Kidney (tissue), 14 donors: ENCODE measurements around the gene CDR2L. TPM values are rescaled to one million over a fixed set of nuclear protein-coding genes. Genes with fewer than 3 reads are reported as not detected.
A peak's percentile ranks its signal among the peaks of the same experiment; 100 is the strongest.

Source experiments
- DNase-seq, 5 donors: peaks; one replicate each; pipeline ENCODE4 v3.0.0-alpha.2; 2013 to 2020
- FAIRE-seq: peaks from 2 replicates; lab custom pipeline; 2012; peaks lifted over from hg19 to GRCh38; lab: Jason Lieb, UNC
- H3K27ac ChIP-seq, 2 donors: one replicate each; pipeline ENCODE4 v1.7.0; 2013; ENCODE audit warnings: low read depth in 2 of 2, low read length in 2 of 2, inconsistent platforms in 1 of 2
- H3K27me3 ChIP-seq: one replicate; pipeline ENCODE4 v1.7.1; 2013; ENCODE audit warnings: low read length, inconsistent platforms; ENCODE audit not compliant: control insufficient read depth, insufficient read depth
- H3K36me3 ChIP-seq, 3 donors: one replicate each; pipeline versions ENCODE4 v1.7.0 to v1.7.1; 2013; ENCODE audit warnings: low read length in 3 of 3, control low read depth in 1 of 3, inconsistent platforms in 1 of 3; ENCODE audit not compliant: insufficient read depth in 3 of 3, control insufficient read depth in 2 of 3
- H3K4me1 ChIP-seq, 3 donors: one replicate each; pipeline versions ENCODE4 v1.7.0 to v1.7.1; 2013; ENCODE audit warnings: low read length in 3 of 3, inconsistent platforms in 1 of 3, low read depth in 1 of 3; ENCODE audit not compliant: control insufficient read depth in 2 of 3, insufficient read depth in 2 of 3
- H3K4me3 ChIP-seq, 3 donors: one replicate each; pipeline versions ENCODE4 v1.7.0 to v1.8.1; 2013; ENCODE audit warnings: low read length in 3 of 3, control low read depth in 1 of 3, inconsistent platforms in 1 of 3
- H3K9ac ChIP-seq, 3 donors: one replicate each; pipeline versions ENCODE4 v1.7.0 to v1.7.1; 2013; ENCODE audit warnings: low read length in 3 of 3, control low read depth in 1 of 3, inconsistent platforms in 1 of 3
- H3K9me3 ChIP-seq, 3 donors: one replicate each; pipeline versions ENCODE4 v1.7.0 to v1.7.1; 2013; ENCODE audit warnings: low read length in 3 of 3, control low read depth in 1 of 3, inconsistent platforms in 1 of 3; ENCODE audit not compliant: control insufficient read depth in 2 of 3, insufficient read depth in 1 of 3
- CTCF ChIP-seq: IDR thresholded peaks from 3 replicates; pipeline ENCODE4 v1.5.1; 2012; ENCODE audit warnings: mild to moderate bottlenecking, moderate library complexity, borderline replicate concordance; ENCODE audit not compliant: insufficient read depth; ENCODE audit errors: extremely low read depth
- intact Hi-C: fragments of 100-400 bp; cut with DNase I; formaldehyde crosslinking; loops from one replicate; pipeline ENCODE4 v1.11.1; 2022
- polyA plus RNA-seq: library from polyadenylated mRNA; stranded (reverse); fragments of 350-450 nt; fragmentation: Illumina TruSeq; extraction: RNeasy Lipid Tissue Mini Kit (QIAGEN cat#74804); gene quantifications from one replicate; pipeline ENCODE4 v1.2.3, GENCODE V29; 2014; ENCODE audit warnings: low read depth, low replicate concordance; ENCODE audit not compliant: insufficient read depth
- total RNA-seq: library from RNA; stranded (reverse); fragmentation: NEBNext Ultra II Directional; extraction: Animal tissue kit (Norgen Biotek cat#: 25700); gene quantifications from one replicate; pipeline ENCODE4 v1.2.1, GENCODE V29; 2021
- donor health status: control.
- donor health status: control.
- donor health status: control.
- donor health status: control.
- donor health status: control.
- donor health status: DM: yes; HTN: yes; CAD: no.
- donor health status: Normal renal cell carcinoma (clear cell type).

CDR2L gene
- total and polyA plus RNA-seq, 2 donors from 2014 or later, result 12.5 to 29.3 TPM

GRCh38 chr17:75010683-75011400 lies 23.4 kb downstream of the CDR2L start:
- intact Hi-C loops, result no loop called here
- H3K4me1 ChIP-seq, result peaks cover 4 to 16% (median 9%) of the 10 kb centered on the region in 3 donors
- peak overlapping the region in 1 of 3 donors; percentile 82 for H3K9ac ChIP-seq

GRCh38 chr17:75011401-75012095 lies 24.1 kb downstream of the CDR2L start:
- FAIRE-seq, result no peak
- peak overlapping the region; percentile 66 to 76 for H3K27ac ChIP-seq
- H3K4me1 ChIP-seq, result peaks cover 4 to 16% (median 9%) of the 10 kb centered on the region in 3 donors
- H3K9ac ChIP-seq, result peak overlapping the region in 2 of 3 donors; percentile 33 to 82
- DNase-seq, result peak; percentile 54 to 88 (median 67)
- intact Hi-C loops, result no loop called here
- no peaks in the 10 kb centered on the region for H3K27me3 ChIP-seq
- no peaks in the 10 kb centered on the region for H3K9me3 ChIP-seq
- H3K4me3 ChIP-seq, result peak overlapping the region in 2 of 3 donors; percentile 87 to 91
- peaks cover 0 to 3% (median 1%) of the 10 kb centered on the region in 3 donors for H3K36me3 ChIP-seq
- TF ChIP-seq CTCF, result no peak

More at GRCh38 chr17:75010683-75011400, 23.4 kb downstream of the CDR2L start:
- Histone ChIP-seq H3K27ac (no peak overlapping the region), H3K9me3 (no peaks in the 10 kb centered on the region), H3K36me3 (no peaks in the 10 kb centered on the region), H3K4me3 (no peak overlapping the region), H3K27me3 (no peaks in the 10 kb centered on the region)
- peak; percentile 55 to 80 (median 74) for DNase-seq
- FAIRE-seq, result no peak
- no peak for TF ChIP-seq CTCF

GRCh38 chr17:75012096-75012345 lies 24.6 kb downstream of the CDR2L start:
- intact Hi-C loops, result no loop called here

More at GRCh38 chr17:75012096-75012345, 24.6 kb downstream of the CDR2L start:
- FAIRE-seq, result no peak
- Histone ChIP-seq H3K36me3 (peaks cover 0 to 5% (median 4%) of the 10 kb centered on the region in 3 donors), H3K27me3 (no peaks in the 10 kb centered on the region), H3K4me3 (peak overlapping the region; percentile 87 to 92 (median 91)), H3K9me3 (no peaks in the 10 kb centered on the region), H3K4me1 (peaks cover 4 to 16% (median 9%) of the 10 kb centered on the region in 3 donors), H3K9ac (peak overlapping the region; percentile 33 to 82 (median 45)), H3K27ac (peak overlapping the region; percentile 66 to 76)
- no peak for DNase-seq
- TF ChIP-seq CTCF, result no peak
